Right lobe of liver (tissue), 4 donors: ENCODE results near the gene ITGAE.

Experiments used
- CTCF ChIP-seq, 4 donors: fragments of 200-600 bp in 3 of 4; fragments of 450-650 bp in 1 of 4; IDR thresholded peaks; one replicate each; pipeline versions ENCODE4 v1.5.1 to v1.8.0; 2016 to 2022; ENCODE audit warnings: antibody characterized with exemption in 4 of 4, mild to moderate bottlenecking in 2 of 4
- POLR2A ChIP-seq: fragments of 450-650 bp; IDR thresholded peaks from one replicate; pipeline ENCODE4 v1.6.1; 2017; ENCODE audit warnings: antibody characterized with exemption, mild to moderate bottlenecking
- donor health status: DM: no; HTN: no; CAD: no.
- donor health status: DM: no; HTN: no; CAD: no.
- donor health status: DM: no; HTN: yes; CAD: no.

- TF ChIP-seq POLR2A (no peak), CTCF (IDR thresholded peaks at IDR 0.05) (no peak)
Observed at GRCh38 chr17:3761918-3762380, 39.0 kb downstream of the ITGAE start.
